ENCODE results near the gene MYF6.

The MYF6 gene

GRCh38 chr12:80721326-80721725 lies 13.9 kb downstream of the MYF6 start:
- no peak overlapping the region for H3K27ac ChIP-seq
- no peak for TF ChIP-seq CTCF (conservative IDR thresholded peaks at IDR 0.05)

GRCh38 chr12:80745851-80746505 lies 38.5 kb downstream of the MYF6 start:
- H3K27ac ChIP-seq = no peak overlapping the region
- no peak for TF ChIP-seq CTCF (conservative IDR thresholded peaks at IDR 0.05)

- TF ChIP-seq CTCF (conservative IDR thresholded peaks at IDR 0.05) = no peak
- no peak overlapping the region for H3K27ac ChIP-seq
Observed at GRCh38 chr12:80747800-80748199, 40.4 kb downstream of the MYF6 start.

- no peak for TF ChIP-seq CTCF (conservative IDR thresholded peaks at IDR 0.05)
- no peak overlapping the region; the same call in 1 of the 2 replicates for H3K27ac ChIP-seq
Observed at GRCh38 chr12:80749456-80749855, 42.0 kb downstream of the MYF6 start.

- no peak for TF ChIP-seq CTCF (conservative IDR thresholded peaks at IDR 0.05)
- H3K27ac ChIP-seq = no peak overlapping the region
Observed at GRCh38 chr12:80752464-80752863, 45.0 kb downstream of the MYF6 start.

- no peak overlapping the region for H3K27ac ChIP-seq
- no peak for TF ChIP-seq CTCF (conservative IDR thresholded peaks at IDR 0.05)
Observed at GRCh38 chr12:80754274-80754673, 46.8 kb downstream of the MYF6 start.

- TF ChIP-seq CTCF (conservative IDR thresholded peaks at IDR 0.05) = no peak
- H3K27ac ChIP-seq = no peak overlapping the region
Observed at GRCh38 chr12:80756875-80757274, 49.4 kb downstream of the MYF6 start.
